K562 (cell line): Measurements from ENCODE around the gene ABCG5. TPM values are rescaled to one million over a fixed set of nuclear protein-coding genes. Genes with fewer than 3 reads are reported as not detected.

ENCODE experiments used
- ATAC-seq: fragments of 200-7000 bp; cut with Tn5 transposase; 3 replicates; pipeline ENCODE4 v1.9.1; 2020; ENCODE audit warnings: moderate library complexity
- BruUV-seq: library from RNA; stranded (reverse); fragments of 400-500 nt; replicated peaks from 2 replicates; lab custom pipeline; 2021; lab: Mats Ljungman, UMichigan
- CTCF ChIA-PET: fragments of 300-600 bp; formaldehyde crosslinking; extraction: SDS; loops from one replicate; lab custom pipeline; 2021; ENCODE audit warnings: low intra/inter-chr PET ratio; lab: Yijun Ruan, JAX
- POLR2A ChIA-PET: fragments of 300-600, 350-650 bp; sonication (Branson Sonifier 250); formaldehyde crosslinking; extraction: SDS; loops from one replicate; lab custom pipeline; 2021; ENCODE audit warnings: antibody characterized with exemption, inconsistent platforms; lab: Yijun Ruan, JAX
- DNase-seq, 4 experiments: peaks; one replicate each; pipeline versions ENCODE4 v3.0.0 to v3.0.0-alpha.2; 2011 to 2018; ENCODE audit warnings: low spot score in 3 of 4, mixed read lengths in 3 of 4; ENCODE audit errors: extremely low read depth in 1 of 4
- FAIRE-seq: peaks from 2 replicates; lab custom pipeline; 2011; peaks lifted over from hg19 to GRCh38; lab: Jason Lieb, UNC
- H2AFZ ChIP-seq: 2 replicates; pipeline ENCODE4 v1.6.0; 2011; ENCODE audit warnings: low read depth, low read length, control low read depth, inconsistent platforms
- H3K27ac ChIP-seq: fragments of 200-600 bp; 3 replicates; pipeline ENCODE4 v1.8.0; 2011; ENCODE audit warnings: low read depth, mild to moderate bottlenecking, control low read depth, inconsistent platforms, low read length, moderate library complexity, mixed read lengths; ENCODE audit errors: extremely low read depth
- H3K27me3 ChIP-seq, 2 experiments: fragments of 300-600 bp in 1 of 2; 2 replicates in 1 of 2; 3 replicates in 1 of 2; pipeline versions ENCODE4 v1.6.0 to v1.8.0; 2011; ENCODE audit warnings: inconsistent platforms in 2 of 2, low read length in 2 of 2, mild to moderate bottlenecking in 1 of 2, mixed read lengths in 1 of 2, moderate library complexity in 1 of 2; ENCODE audit not compliant: control insufficient read depth in 2 of 2, insufficient read depth in 2 of 2
- H3K36me3 ChIP-seq: fragments of 300-600 bp; 3 replicates; pipeline ENCODE4 v1.8.0; 2011; ENCODE audit warnings: mild to moderate bottlenecking, low read length, inconsistent platforms; ENCODE audit not compliant: control insufficient read depth, insufficient read depth
- H3K4me1 ChIP-seq, 2 experiments: fragments of 200-600 bp in 1 of 2; replicated peaks in 1 of 2; 2 replicates in 1 of 2; 3 replicates in 1 of 2; pipeline versions ENCODE4 v1.5.1 to v1.8.0; 2011; ENCODE audit warnings: inconsistent platforms in 2 of 2, low read length in 2 of 2, mild to moderate bottlenecking in 1 of 2, mixed read lengths in 1 of 2, moderate library complexity in 1 of 2; ENCODE audit not compliant: control insufficient read depth in 2 of 2, insufficient read depth in 2 of 2
- H3K4me2 ChIP-seq: 2 replicates; pipeline ENCODE4 v1.6.1; 2011; ENCODE audit warnings: low read length, control low read depth, inconsistent platforms, mixed read lengths; ENCODE audit not compliant: insufficient read depth
- H3K4me3 ChIP-seq: fragments of 200-600 bp; sonication (generic), shearing (Covaris generic); 2 replicates; pipeline ENCODE4 v1.5.1; 2016; ENCODE audit warnings: control low read depth, inconsistent platforms
- H3K79me2 ChIP-seq: fragments of 200-600 bp; 3 replicates; pipeline ENCODE4 v1.8.0; 2011; ENCODE audit warnings: low read length, inconsistent platforms; ENCODE audit not compliant: control insufficient read depth, insufficient read depth
- H3K9ac ChIP-seq, 2 experiments: 2 replicates each; pipeline versions ENCODE4 v1.6.0 to v1.6.1; 2011; ENCODE audit warnings: low read depth in 2 of 2, low read length in 2 of 2, control low read depth in 1 of 2, inconsistent platforms in 1 of 2, mild to moderate bottlenecking in 1 of 2, mixed read lengths in 1 of 2; ENCODE audit not compliant: insufficient read depth in 1 of 2
- H3K9me1 ChIP-seq: one replicate; pipeline ENCODE4 v1.6.0; 2011; ENCODE audit warnings: inconsistent platforms, mild to moderate bottlenecking, low read length, moderate library complexity; ENCODE audit not compliant: control insufficient read depth, insufficient read depth
- H3K9me3 ChIP-seq: replicated peaks from 2 replicates; pipeline ENCODE4 v1.5.1; 2011; ENCODE audit warnings: low read depth, low read length, inconsistent platforms; ENCODE audit not compliant: control insufficient read depth, insufficient read depth
- H4K20me1 ChIP-seq: replicated peaks from 2 replicates; pipeline ENCODE4 v1.6.1; 2011; ENCODE audit warnings: low read length, inconsistent platforms, mixed read lengths; ENCODE audit not compliant: control insufficient read depth, insufficient read depth
- FOXK1 ChIP-seq: sonication (generic); formaldehyde crosslinking; IDR thresholded peaks from 2 replicates; pipeline ENCODE4 v1.8.0; 2022; ENCODE audit warnings: missing genetic modification reagents, mild to moderate bottlenecking, borderline replicate concordance
- ZFP91 ChIP-seq: sonication (generic); formaldehyde crosslinking; IDR thresholded peaks from 2 replicates; pipeline ENCODE4 v1.8.0; 2022; ENCODE audit warnings: mild to moderate bottlenecking, missing genetic modification reagents
- WGBS: fragments of 100-300 bp; shearing (Covaris generic); methylation state at CpG from one replicate; pipeline ENCODE4 v1.1.6; 2016; ENCODE audit warnings: low coverage, mixed read lengths; ENCODE audit not compliant: insufficient coverage; ENCODE audit errors: missing lambda C conversion rate; 5-methylcytosine and 5-hydroxymethylcytosine counted together
- in situ Hi-C: fragments of 300-500 bp; cut with MboI; formaldehyde crosslinking; loops from 4 replicates; pipeline ENCODE4 v1.15.0; 2018; ENCODE audit warnings: inconsistent platforms, mixed read lengths
- intact Hi-C: fragments of 100-400 bp; cut with micrococcal nuclease; formaldehyde crosslinking; loops from 2 replicates; pipeline ENCODE4 v1.14.2; 2022
- polyA plus RNA-seq, 8 experiments: library from polyadenylated mRNA; depleted of rRNA in 4 of 8; stranded (reverse) in 5 of 8; unstranded in 3 of 8; fragments of >200 nt; fragmentation: Nextera tagmentation in 2 of 8; fragmentation: Illumina TruSeq in 1 of 8; extraction: Ambion mirVana in 2 of 8; extraction: Trizol in 1 of 8; gene quantifications; 2 replicates each; pipeline versions ENCODE4 v1.2.1 to v1.2.3, GENCODE V29; 2011 to 2014; ENCODE audit warnings: inconsistent platforms in 1 of 8, missing spikeins in 1 of 8
- total RNA-seq, 7 experiments: library from RNA; depleted of rRNA in 6 of 7; stranded (reverse); fragments of >200 nt in 6 of 7; fragmentation: Illumina TruSeq in 2 of 7; extraction: Trizol in 2 of 7; gene quantifications; 2 replicates each; pipeline versions ENCODE4 v1.2.1 to v1.2.3, GENCODE V29; 2011 to 2021; ENCODE audit warnings: low replicate concordance in 1 of 7
- TF ChIP-seq, protein P1 (sequence below): fragments of 250-450 bp; sonication (Bioruptor Pico); IDR thresholded peaks from 2 replicates; pipeline ENCODE4 v1.4.0; 2020; ENCODE audit warnings: borderline replicate concordance

The ABCG5 gene
- total and polyA plus RNA-seq, 9 of the 15 experiments (the other 6 are each of a cell fraction or from before 2014, with no cell fraction given): 0.01 TPM; not detected in 7

DNA sequence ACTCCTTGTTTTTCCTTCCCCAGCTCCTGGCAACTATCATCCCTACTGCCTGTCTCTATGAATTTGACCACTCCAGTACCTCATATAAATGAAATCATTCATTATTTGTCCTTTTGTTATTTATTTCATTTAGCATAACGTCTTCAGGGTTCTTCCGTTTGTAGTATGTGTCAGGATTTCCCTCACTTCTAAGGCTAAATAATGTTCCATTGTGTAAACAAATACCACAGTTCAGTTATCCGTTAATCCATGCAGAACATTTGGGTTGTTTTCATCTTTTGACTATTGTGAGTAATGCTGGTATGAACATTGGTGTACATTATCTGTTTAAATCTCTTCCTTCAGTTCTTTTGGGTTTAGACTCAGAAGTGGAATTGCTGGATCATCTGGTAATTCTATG, 46.0 kb downstream of the ABCG5 start (continued):
- TF ChIP-seq, protein P1, sequence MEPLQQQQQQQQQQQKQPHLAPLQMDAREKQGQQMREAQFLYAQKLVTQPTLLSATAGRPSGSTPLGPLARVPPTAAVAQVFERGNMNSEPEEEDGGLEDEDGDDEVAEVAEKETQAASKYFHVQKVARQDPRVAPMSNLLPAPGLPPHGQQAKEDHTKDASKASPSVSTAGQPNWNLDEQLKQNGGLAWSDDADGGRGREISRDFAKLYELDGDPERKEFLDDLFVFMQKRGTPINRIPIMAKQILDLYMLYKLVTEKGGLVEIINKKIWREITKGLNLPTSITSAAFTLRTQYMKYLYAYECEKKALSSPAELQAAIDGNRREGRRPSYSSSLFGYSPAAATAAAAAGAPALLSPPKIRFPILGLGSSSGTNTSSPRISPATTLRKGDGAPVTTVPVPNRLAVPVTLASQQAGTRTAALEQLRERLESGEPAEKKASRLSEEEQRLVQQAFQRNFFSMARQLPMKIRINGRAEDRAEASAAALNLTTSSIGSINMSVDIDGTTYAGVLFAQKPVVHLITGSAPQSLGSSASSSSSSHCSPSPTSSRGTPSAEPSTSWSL (CRISPR knock-in tag): no peak

- ChIA-PET POLR2A (interaction anchor here (1.0 to 1.1 kb wide), 2 partner anchors 9 to 15 kb away, joined by 3 read pairs; no protein-coding TSS in a partner anchor), CTCF (no interaction called here)
- no TSS peak for BruUV-seq
- in situ Hi-C loops (no loop called here), intact Hi-C loops (no loop called here)
- Histone ChIP-seq H4K20me1 (no peaks in the 10 kb centered on the region), H3K4me3 (no peak overlapping the region), H3K79me2 (no peaks in the 10 kb centered on the region), H3K9ac (no peak overlapping the region), H3K9me1 (no peaks in the 10 kb centered on the region), H2AFZ (peak overlapping the region; percentile 5; the same call in 1 of the 2 replicates), H3K27me3 (no peaks in the 10 kb centered on the region), H3K36me3 (no peaks in the 10 kb centered on the region; the same call in 2 of the 3 replicates), H3K4me1 (no peaks in the 10 kb centered on the region), H3K9me3 (no peaks in the 10 kb centered on the region), H3K4me2 (no peak overlapping the region), H3K27ac (no peak overlapping the region)
- FAIRE-seq: peak; percentile 48
- peak in 1 of 4 experiments; percentile 9 for DNase-seq
- 64% methylated on average over 2 of the region's 2 CpGs for WGBS
- TF ChIP-seq ZFP91 (CRISPR knock-in tag) (peak; percentile 69; the same call in 1 of the 2 replicates), FOXK1 (CRISPR knock-in tag) (no peak)
- ATAC-seq: peak; percentile 84
Measured at GRCh38 chr2:43791035-43791765, 47.4 kb downstream of the ABCG5 start.
